ENCODE data around the gene RECQL5.
"Not testable (repeated sequence)": the region's sequence is repeated elsewhere in the genome, so short reads cannot be mapped to it uniquely, and the experiment has no call there.

RECQL5 gene

DNA sequence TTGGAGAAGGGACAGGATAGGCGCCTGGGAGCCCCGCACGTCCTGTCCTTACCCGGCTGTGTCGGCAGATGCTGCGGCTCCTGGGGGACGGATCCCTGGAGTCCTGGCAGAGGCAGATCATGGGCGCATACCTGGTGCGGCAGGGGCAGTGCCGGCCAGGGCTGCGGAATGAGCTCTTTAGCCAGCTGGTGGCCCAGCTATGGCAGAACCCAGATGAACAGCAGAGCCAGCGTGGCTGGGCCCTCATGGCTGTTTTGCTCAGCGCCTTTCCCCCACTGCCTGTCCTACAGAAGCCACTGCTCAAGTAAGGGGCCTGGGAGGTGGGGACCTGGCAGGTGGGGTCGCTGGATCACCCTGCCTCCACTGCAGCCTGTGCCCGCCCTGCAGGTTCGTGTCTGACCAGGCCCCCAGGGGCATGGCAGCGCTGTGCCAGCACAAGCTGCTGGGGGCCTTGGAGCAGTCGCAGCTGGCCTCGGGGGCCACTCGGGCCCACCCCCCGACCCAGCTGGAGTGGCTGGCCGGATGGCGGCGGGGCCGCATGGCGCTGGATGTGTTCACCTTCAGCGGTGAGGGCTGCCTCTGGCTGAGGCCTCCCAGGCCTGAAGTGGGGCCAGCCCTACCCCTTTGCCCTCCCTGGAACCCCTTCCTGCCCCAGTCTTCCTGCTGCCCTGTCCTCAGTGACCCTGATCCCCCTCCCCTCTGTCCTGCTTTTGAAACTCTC, 53.9 kb downstream of the RECQL5 start:
- no peak for DNase-seq

DNA sequence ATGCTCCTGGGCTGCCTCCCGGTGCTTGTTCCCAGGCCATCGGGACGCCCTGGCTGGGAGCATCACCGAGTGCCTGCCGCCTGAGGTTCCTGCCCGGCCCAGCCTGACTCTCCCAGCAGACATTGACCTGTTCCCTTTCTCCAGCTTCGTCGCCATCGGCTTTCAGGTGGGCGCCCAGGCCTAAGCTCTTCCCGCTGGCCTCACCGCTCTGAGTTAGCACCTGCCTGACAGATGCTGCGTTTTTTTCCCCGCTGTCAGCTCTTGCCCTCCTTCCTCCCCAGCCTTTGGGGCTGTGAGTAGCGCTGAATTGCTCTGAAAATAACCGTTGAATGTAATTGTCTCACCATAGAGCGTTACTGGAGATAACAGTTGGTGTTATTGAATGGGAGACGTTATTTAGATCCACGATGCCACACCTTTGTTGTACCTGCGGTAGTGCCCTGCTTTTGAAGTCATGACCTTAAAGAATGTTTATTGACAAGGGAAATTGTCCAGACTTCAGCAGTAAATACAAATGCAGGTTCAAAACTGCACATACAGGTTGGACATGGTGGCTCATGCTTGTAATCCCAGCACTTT, 55.0 kb downstream of the RECQL5 start:
- DNase-seq: no peak

DNA sequence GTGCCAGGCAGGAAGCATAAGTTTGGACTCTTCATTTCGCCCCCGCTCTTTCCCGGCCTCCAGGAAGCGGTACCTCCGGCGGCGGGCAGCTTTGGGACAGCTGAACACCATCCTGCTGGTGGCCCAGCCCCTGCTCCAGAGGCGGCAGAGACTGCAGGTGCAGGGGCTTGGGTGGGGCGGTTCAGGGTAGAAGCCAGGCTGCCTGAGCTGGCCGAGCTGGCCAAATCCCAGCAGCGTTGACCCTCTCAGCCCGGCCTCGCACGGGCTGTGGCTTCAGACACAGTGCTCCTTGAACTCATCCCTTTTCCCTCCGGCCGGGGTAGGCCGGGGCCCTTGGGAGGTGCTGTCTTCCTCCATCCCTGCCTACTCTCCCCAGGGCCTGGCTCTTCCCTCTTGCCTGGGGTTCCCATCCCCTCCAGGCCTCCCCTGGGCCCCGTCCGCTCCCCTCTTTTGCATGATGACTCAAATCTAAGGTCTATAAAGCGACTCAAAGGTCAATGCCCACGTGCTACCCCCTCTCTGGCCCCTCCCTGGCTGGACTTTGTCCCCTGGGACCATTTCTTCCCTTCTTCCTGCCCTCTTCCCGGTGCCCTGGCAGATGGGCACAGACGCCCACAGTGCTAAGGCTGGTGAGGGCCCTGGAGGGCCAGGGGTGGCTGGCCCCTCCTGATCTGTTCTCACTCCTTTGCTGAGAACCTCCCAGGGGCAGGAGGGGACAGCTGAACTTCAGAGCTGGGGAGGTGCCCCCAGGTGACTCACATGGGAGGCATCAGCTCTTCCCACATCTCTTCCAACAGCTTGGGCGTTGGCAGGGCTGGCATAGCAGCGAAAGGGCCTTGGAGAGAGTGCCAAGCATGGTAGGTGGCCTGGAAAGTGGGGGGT, 56.6 kb downstream of the RECQL5 start:
- DNase-seq: no peak

DNA sequence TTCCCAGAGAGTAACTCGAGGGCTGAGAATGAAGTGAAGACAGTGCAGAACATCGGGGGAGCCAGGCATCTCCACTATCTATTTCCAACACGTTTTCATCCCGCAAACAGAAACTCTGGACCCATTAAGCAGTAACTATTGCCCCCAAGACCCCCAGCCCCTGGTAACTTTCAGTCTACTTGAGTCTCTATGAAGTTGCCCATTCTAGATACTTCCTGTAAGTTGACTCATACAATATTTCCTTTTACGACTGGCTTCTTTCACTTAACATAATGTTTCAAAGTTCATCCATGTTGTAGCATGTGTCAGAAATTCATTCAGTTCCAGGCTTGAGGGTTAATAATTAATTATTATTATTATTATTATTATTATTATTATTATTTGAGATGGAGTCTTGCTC, 59.9 kb downstream of the RECQL5 start:
- no peak for DNase-seq

DNA sequence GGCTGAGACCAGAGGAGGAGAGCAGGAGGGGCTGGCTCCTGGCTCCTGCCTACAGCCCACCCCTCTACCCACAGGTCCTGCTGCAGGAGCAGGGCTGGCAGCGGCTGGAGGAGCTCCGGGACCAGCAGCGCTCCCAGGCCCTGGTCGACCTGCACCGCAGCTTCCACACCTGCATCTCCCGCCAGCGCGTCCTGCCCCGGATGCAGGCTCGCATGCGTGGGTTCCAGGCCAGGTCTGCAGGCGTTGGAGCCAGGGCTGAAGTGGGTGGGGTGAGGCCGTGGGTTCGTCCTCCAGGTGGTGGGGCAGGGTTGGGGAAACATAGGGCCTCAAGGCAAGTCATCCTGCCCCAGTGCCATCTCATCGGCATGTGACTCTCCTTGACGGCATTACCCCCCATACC, 61.2 kb downstream of the RECQL5 start:
- no peak for DNase-seq

DNA sequence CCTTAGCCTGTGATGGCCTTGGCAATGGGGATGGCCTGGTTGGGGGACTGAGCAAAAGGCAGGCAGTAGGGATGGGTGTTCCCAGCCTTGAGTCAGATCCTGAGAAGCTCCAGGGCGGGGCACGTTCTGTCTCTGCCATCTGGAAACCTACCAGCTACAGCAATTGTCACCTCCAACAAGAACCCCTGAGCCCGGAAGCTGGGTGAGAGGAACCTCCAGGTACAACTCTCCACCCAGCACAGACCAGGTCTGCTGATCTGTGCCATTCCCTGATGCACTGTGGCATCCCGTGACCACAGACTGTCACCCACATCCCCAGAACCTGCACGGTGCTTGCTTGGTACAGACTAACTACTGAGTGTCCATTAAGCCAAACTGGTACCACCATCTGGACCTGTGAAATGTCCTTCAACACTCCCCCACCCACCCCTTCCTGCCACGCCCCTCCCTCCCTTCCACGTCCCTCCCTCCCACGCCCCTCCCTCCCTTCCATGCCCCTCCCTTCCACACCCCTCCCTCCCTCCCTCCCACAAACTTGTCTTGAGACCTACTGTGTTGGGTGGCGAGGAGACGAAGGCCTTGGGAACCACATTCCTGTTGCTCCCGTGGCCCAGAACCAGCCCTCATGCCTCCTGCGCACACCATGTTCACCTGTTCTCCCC, 62.8 kb downstream of the RECQL5 start:
- DNase-seq: no peak

DNA sequence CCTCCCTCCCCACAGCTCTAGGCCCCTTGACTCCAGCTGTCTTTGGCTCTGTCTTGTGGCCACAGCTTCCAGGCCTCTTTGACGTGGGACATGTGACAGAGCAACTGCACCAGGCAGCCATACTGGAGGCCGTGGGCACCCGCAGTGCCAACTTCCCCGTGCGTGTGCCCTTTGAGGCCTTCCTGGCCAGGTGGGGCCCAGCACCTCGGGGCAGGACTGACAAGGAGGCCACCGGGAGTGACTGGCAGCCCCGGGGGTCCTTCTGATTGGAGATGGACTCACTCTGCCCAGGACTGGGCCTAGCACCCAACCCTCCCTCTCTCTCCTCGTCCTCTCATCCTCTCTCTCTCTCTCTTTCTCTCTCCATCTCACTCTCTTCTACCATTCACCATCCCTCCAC, 63.8 kb downstream of the RECQL5 start:
- DNase-seq: no peak

DNA sequence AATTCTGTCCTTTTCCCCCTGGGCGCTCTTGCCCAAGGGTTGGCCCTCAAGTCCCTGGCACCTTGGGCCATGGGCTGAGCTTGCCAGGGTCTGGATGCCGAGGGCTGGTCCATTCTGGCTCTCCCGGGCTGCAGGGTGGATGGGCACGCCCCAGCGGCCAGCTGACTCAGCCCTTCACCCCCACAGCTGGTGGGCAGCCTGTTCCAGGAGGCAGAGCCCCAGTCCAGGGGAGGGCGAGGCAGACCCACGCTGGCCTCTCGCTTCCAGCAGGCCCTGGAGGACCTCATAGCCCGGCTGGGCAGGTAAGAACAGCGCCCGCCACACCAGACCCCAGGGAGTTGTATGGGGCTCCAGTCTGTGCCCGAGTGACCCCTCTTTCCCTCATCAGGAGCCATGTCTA, 64.3 kb downstream of the RECQL5 start:
- DNase-seq: no peak

DNA sequence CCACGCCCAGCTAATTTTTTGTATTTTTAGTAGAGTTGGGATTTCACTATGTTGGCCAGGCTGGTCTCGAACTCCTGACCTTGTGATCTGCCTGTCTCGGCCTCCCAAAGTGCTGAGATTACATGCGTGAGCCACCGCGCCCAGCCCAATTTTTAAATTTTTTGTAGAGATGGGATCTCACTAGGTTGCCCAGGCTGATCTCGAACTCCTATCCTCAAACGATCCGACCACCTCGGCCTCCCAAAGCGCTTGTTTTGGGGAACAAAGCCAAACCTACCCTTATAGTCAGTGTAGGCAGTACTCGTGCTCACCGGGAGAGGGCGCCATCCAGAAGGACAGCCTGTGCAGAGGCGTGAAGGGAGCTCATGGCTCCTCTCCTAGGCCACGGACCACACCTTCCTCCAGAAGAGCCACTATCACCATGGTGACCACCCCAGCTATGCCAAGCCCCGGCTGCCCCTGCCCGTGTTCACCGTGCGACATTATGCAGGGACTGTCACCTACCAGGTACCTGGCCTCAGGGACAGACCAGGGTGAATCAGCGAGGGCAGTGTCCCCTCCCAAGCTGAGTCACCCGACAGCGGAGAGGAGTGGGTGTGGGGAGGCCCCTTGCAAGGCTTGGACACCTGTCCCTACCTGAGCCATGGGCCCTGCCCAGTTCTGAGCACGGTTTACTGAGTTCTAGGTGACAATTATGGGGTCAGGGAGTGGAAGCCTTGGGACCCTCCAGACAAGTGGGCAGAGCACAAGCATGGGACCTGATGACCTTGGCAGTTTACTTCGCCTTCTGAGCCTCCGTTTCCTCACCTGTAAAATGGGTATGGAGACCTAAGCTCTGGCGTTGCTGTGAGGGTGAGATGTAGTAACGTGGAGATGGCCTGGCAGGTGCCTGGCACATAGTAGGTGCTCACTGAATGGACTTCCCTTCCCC, 65.6 kb downstream of the RECQL5 start:
- peak; percentile 5 for DNase-seq

DNA sequence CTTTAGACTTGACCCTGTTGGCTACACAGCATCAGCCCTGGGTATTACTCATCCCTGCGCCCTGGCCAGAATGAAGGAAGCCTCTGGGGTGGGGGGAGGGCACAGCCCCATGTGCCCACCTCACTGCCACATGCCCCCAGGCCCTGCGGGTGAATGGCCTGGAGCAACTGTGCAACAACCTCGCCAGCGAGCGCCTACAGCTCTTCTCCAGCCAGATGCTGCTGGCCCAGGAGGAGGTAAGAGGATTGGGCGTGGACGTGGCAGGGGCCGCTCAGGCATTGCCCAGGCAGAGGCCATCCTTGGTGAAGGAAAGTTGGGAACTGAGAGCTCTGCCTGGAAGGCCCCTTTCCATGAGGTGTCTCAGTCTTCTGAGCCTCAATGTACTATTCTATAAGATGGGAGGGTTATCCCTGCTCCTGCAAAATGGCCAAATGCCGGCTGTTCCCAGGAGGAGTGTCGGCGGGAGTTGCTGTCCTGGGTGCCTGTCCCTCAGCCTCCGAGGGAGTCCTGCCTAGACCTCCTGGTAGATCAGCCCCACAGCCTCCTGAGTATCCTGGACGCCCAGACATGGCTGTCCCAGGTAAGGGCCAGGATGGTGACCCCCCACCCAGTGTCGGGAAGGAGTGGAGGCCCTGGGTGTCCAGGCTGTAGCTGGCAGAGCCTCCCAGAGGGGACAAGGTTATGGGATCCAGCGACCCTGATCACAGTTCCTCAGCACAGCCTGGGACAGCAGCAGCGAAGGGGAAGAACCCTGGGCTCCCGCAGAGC, 70.5 kb downstream of the RECQL5 start:
- DNase-seq: no peak

DNA sequence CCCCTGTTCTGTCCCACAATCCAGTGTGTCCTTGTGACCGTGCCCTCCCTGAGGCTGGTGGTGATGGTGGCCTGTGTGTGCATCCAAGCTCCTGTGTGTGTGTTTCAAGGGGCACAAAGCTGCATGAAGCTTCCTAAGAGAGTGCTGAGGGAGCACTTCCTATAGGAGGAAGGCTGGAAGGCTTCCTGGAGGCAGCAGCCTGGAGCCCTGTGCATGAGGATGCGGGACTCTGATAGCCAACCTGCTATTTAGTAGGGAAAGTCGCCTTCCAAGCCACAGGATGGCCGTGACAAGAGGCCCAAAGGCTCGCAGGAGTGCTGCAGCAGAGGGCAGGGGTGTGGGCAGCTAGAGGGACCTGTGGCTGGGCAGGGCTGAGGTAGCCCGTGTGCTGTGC, 71.0 kb downstream of the RECQL5 start:
- no peak for DNase-seq

DNA sequence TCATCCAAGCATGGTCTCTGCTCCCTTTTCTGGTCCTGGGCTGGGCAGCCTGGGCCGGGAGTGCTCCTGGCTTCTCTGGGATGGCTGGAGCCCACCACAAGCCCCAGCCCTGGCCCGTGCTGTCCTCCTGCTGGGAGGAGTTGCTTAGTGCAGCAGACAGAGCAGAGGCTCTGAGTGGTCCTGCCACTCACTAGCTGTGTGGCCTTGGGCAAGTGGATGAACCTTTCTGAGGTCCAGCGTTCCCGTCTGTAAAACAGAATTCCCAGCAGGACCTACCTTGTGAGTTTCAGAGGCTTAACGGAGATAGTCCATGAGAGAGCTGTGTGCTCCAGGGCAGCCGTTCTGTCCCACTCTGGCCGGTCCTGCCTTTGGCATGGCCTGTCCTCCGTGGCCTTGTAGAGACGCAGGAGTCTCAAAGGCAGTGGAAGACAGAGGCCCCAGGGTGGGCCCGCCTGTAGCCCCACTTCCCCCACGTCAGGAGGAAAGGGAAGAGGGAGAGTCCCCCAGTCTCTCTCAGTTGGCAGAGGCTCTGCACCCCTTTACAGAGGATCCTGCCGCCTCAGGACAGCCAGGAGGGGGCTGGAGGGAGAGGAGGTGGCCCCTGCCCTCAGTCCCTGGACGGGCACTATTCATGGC, 71.6 kb downstream of the RECQL5 start:
- DNase-seq: no peak

DNA sequence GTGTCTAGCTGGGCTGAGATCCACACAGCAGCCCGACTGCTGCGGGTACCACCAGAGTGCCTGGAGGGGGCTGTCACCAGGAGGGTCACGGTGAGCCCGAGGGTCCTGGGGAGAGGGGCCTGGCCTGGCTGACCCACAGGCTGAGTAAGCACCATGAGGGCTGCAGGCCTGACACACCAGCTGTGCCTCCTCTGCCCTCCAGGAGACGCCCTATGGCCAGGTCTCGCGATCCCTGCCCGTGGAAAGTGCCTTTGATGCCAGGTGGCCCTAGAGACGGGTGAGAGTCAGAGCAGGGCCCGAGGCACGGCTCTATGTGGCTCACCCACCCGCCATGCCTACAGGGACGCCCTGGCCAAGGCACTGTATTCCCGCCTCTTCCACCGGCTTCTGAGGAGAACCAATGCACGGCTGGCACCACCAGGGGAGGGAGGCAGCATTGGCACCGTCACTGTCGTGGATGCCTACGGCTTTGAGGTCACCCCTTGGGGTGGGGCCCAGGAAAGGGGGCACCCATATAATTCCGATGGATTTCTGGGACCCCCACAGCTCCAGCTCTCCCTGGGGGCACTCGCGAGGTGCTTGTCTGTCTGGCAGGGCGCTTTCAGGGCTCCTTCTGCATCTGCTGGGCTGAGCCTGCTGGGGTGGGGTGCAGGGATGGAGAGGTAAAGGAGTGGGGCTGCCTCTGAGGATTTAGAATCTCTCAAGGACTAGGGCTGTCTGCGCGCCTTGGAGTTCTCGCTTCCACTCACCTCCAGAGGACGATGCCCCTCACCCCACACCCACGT, 72.3 kb downstream of the RECQL5 start:
- no peak for DNase-seq

DNA sequence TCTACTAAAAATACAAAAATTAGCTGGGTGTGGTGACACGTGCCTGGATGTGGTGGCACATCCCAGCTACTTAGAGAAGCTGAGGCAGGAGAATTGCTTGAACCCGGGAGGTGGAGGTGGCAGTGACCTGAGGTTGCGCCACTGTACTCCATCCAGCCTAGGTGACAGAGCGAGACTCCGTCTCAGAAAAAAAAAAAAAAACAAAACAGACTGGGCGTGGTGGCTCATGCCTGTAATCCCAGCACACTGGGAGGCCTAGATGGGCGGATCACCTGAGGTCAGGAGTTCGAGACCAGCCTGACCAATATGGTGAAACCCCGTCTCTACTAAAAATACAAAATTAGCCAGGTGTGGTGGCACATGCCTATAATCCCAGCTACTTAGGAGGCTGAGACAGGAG, 73.5 kb downstream of the RECQL5 start:
- DNase-seq: not testable (repeated sequence)

DNA sequence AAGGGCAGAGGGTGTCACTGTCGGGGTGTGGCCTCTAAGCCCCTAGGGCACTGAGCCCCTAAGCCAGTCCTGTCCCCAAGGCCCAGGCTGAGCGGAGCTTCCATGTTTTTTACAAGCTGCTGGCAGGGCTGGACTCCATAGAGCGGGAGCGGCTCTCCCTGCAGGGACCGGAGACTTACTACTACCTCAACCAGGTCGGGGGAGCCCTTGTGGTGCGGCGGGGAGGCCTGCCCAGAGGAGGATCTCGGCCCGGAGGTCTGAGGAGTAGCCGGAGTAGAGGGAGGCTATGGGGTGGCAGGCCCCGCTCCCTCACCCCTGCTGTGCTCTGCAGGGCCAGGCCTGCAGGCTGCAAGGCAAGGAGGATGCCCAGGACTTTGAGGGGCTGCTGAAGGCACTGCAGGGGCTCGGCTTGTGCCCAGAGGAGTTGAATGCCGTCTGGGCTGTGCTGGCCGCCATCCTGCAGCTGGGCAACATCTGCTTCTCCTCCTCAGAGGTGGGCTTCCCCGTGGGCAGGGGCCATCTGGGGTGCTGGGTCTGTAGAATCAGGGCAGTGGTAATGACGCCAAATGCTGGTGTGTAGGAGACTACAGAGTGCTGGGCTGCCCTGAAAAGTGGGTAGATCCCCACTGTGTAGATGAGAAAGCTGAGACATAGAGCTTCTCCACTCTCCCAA, 74.5 kb downstream of the RECQL5 start:
- no peak for DNase-seq

DNA sequence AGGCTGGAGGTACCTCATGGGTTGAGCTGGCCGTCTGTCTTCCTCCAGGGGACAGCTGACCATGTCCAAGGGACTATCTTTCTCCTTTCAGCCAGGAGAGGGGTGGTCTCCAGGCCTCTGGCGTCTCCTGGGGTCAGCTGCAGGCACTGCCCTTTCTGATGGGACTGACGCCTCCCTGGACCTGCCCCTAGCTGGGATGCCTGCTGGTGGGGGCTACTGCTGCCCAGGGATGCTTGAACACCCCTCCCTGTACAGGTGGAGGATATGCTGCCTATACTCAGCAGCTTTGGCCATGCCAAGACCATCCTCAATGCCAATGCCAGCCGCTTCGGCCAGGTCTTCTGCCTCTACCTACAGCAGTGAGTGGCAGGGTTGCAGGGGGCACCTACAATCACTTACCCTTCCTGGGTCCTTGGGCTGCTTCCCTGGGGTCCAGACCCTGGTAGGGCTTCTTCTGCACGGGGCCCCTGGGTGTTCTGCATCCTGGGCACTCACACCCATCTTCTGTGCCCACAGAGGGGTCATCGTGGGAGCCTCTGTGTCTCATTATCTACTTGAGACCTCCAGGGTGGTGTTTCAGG, 75.1 kb downstream of the RECQL5 start:
- DNase-seq: no peak

DNA sequence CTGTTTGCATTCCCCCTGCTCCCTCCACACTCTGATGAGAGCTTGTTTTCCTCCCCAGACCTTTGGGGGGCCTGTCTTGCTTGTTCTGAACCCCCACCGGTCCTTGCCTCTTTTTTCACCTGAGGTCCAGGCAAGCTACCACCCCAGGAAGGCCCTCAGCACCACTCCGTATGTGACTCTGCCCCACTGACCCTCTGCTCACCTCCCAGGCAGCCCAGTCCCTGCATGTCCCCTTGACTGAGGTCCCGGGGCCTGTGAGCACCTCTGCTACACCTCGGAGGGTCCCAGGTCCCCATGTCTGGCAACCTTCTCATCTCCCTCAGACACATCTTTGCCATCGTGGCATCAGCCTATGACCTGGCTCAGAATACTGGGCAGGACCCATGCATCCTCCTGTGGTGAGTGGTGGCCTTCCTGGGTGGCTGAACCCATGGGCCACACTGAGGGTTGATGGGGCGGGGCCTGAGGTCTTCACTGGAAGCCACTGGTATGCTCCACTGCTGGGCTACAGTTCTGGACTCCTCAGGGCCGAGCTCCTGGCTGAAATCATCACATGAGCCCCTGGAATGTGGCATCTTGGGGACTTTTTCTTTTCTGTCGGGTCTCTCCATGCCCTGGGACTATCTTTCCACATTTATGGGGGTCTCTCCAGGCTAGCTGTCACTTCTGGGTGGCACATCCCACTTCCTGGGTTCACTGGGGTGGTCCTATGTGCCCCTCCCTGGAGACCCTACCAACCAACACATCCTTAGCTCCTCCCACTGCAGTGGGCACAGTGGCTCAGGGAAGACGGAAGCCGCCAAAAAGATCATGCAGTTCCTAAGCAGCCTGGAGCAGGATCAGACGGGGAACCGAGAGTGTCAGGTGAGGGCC, 75.9 kb downstream of the RECQL5 start:
- DNase-seq: no peak

DNA sequence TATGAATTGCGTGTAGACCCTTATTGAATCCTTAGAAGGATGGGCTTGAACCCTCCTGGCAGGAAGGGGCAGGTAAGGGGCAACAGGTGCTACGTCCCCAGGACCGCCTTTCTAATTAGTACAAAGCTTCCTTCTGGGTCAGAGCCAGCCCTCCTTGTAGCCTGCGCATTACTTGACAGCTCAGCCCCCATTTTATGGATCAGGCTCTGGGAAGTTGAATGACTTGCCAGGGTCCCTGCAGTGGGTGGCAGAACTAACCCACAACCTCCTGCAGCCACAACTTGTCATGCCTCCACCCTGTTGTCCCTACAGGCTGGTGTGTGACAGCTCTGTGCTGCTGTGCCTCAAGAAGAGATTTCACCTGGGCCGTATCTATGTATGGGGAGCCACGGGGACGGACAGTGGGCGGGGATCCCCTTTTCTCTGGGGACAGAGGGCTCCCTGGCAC, 76.6 kb downstream of the RECQL5 start:
- DNase-seq: no peak
